Epithelial cell of proximal tubule (primary cell): ENCODE measurements around the gene TEX26. TPM values are rescaled to one million over a fixed set of nuclear protein-coding genes. Genes with fewer than 3 reads are reported as not detected.

Source experiments
- DNase-seq: peaks from one replicate; pipeline ENCODE4 v3.0.0-alpha.2; 2011; ENCODE audit warnings: low read depth
- H3K4me3 ChIP-seq: 2 replicates; pipeline ENCODE4 v1.5.1; 2011; ENCODE audit warnings: low read depth, mild to moderate bottlenecking, low read length
- CTCF ChIP-seq: conservative IDR thresholded peaks from 2 replicates; pipeline ENCODE4 v1.5.1; 2012; ENCODE audit warnings: low read depth, mild to moderate bottlenecking, low read length
- total RNA-seq: library from RNA; depleted of rRNA; stranded (reverse); fragments of >200 nt; gene quantifications from 2 replicates; pipeline ENCODE4 v1.2.3, GENCODE V29; 2015

TEX26 gene
- total RNA-seq, 1 donor from 2014 or later = not detected

GRCh38 chr13:30898070-30898469 lies 34.4 kb upstream of the TEX26 start:
- H3K4me3 ChIP-seq = no peak overlapping the region
- no peak for DNase-seq
- TF ChIP-seq CTCF = no peak

- no peak overlapping the region for H3K4me3 ChIP-seq
- no peak for TF ChIP-seq CTCF
- peak; percentile 83 for DNase-seq
Observed at GRCh38 chr13:30898678-30899241, 33.7 kb upstream of the TEX26 start.

GRCh38 chr13:30900436-30900835 lies 32.0 kb upstream of the TEX26 start:
- TF ChIP-seq CTCF = no peak
- no peak for DNase-seq
- no peak overlapping the region for H3K4me3 ChIP-seq

GRCh38 chr13:30900952-30901749 lies 31.3 kb upstream of the TEX26 start:
- TF ChIP-seq CTCF = no peak
- no peak for DNase-seq
- no peak overlapping the region for H3K4me3 ChIP-seq

- no peak for DNase-seq
- TF ChIP-seq CTCF = no peak
- no peak overlapping the region for H3K4me3 ChIP-seq
Observed at GRCh38 chr13:30904043-30904442, 28.4 kb upstream of the TEX26 start.

- peak within 1 kb of the TSS; percentile 34 for H3K4me3 ChIP-seq
- no peak for DNase-seq
- TF ChIP-seq CTCF = no peak
Observed at GRCh38 chr13:30905932-30906383, 26.5 kb upstream of the TEX26 start, which contains the start of gene MEDAG. TSS of gene MEDAG (plus strand) at chr13:30906271. CDS start at chr13:30906516, 245 bp downstream.
